Fibroblast of peridontal ligament (primary cell): Measurements from ENCODE around the gene FAM222A.

Experiments used
- DNase-seq: peaks from one replicate; pipeline ENCODE4 v3.0.0-alpha.2; 2010; ENCODE audit errors: extremely low read depth

The FAM222A gene

DNA sequence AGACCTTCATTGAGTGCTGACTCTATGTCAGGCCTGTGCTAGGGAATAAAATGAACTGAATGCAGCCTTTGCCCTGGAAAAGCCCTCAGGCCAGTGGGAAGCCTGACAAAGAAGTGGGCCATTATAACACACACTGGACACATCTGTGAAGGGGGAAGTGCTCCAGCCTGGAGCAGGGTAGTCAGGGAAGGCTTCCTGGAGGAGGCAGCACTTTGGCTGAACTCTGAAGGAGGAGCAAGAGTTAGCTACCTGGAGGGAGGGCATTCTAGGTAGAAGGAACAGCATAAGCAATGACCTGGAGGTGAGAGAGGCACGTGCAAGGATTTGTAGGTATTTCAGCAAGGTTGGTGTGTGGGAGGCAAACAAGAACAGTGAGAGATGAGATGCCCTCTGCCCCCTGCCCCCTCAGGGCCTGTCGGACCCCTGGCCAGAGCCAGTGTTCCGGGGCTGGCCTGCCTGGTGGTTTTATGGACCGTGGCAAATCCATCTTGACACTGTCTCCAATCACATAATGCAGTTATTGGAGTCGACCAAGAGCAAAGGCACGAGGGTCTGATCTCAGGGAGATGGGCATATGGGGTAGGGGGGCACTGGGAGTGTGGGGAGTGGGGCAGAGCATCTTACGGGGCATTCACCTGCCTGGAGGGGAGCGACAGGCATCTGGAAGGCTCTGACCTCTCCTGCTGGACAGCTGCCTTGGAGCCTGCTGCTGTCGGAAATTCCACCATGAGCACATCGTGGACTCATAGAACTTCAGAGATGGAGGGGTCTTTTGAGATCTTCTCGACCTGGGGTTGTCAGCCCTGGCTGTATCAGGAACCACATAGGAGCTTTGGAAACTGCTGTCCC is 2.7 kb upstream of the FAM222A start:
- DNase-seq = no peak

DNA sequence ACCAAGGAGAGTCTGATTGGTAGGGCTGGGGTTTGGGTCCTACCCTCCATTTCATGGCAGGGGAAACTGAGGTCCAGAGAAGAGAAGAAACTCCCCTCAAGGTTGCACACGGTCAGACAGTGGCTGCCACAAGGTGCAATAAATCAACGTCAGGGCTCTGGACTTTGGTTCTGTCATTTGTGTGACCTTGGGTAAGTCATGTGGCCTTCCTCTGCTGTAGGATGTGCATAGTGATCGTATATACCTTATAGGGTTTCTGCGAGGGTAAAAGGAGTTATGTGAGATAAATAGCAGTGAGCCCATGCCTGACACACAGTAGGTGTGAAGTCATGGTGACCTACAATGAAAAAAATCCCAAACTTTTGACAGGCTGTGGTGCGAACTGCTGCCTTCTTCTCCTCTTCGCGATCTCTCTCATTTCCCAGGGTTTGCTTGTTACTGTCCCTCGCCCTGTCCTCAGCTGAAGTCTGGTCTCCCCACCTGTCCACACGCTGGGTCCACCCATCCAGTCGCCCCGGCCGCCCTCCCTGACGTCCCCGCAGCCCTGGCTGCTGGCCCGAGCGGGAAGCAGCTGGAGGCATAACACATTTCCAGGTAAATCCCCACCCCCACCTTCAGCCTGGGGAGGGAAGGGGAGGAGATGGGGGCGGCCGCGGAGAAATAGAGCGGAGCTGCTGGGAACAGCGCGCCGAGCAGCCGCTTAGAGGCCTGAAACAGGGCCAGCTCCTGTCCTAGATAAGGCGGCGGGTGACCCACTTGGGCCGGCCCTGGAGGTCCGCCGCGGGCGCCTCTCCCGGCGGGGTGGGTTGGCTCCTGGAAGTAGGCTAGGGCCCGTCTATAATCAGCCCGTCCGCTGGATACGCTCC is 1.8 kb upstream of the FAM222A start:
- no peak for DNase-seq

DNA sequence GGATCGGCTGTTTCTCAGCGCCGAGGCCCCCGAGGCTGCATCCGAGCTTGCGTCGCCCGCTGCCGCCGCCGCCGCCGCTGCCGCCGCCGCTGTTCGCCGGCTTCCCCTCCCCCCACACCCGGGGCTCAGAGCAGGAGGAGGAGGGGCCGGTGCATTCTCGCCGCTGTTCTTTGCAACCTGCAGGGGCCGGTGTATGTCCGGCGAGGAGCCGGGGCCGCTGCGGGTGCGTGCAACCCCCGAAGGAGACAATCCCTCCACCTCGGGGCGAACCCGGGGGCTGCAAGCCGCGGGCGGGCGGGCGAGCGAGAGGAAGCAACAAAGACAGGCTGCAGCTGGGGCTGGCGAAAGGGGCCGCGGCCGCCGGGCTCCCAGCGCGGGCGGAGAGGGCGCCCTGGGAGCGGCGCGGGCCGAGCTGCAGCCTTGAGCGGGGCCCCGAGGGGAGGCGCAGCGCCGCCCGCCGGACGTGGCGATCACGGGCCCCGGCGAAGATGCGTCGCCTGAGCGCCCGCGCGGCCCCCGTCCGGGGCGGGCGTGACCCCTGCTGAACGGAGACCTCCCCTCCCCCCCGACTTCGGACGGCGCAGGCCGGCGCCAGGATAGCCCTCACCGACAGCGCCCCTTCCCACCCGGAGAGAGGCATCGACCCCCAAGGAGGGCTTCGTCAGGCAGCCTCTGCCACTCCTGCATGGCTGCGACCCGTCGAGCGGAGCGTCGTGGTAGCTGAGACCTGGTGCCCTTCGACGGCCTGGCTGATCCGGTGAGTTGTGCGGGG is 702 bp downstream of the FAM222A start:
- no peak for DNase-seq

DNA sequence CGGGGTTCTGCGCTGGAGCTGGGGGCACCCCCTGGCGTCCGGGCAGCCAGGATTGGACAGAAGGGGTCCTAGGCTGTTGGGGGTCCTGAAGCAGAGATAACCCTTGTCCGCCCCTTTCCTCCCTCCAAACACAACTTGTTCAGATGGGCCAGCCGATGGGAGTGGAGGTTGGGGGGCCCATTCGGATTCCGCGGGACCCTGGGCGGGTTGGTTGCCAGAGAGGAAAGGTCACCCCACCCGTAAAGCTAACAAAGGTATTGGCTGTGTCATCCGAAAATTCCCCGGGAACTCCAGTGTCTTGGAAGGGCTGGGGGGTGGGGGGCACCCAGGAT is 1.3 kb downstream of the FAM222A start:
- DNase-seq = no peak

DNA sequence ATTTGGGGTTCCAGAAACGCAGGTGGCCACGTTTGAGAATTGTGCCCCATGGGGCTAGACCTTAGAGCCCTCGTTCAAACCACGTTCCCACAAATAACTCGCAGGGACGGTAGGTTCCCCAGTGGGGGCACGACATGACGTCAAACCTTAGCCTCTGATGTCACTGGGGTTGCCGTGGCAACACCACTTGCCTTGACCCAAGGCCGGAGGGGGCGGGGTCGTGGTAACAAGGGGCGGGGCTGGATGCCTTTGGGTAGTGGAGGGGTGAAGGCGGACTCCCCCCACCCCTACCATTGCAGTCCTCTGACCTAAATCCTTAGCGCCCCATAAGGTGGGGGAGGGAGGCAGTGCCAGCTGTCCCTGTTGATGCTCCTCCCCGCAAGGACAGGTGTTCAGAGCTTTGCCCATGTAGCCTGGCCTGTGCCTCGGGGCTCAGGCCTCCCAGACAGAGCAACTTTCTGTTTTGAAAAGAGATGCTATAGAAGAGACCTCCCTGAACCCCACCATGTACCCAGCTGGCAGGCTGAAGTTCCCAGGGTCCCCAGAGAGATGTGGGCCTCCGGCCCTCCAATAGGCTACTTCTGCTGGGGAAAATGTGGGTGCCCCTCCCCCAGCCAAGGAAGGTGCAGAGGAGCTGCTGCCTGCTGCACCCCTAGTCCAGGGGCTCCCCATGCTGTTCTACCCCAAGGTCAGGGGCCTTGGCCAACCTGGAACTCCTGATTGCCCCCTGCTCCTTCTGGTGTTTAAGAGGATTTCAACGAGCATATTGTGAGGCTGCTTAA is 1.9 kb downstream of the FAM222A start:
- DNase-seq = no peak

DNA sequence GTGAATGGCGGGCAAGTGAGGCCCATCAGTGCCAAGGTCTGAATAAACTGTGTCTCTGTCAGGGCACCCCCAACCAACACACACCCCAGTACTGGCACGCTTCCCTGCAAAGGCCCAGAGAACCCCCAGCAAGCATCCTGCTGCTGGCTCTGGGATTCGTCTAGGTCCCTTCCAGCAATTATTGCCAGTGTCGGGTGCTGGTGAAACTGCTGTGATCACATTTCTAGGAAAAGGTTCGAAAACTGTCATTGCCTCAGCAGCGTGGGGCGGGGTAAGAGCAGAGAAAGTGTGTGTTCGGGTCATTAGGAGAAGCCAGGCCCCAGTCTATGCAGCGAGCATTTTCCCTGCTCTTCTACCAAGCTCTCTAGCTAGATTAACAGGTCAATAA is 2.5 kb downstream of the FAM222A start:
- DNase-seq = no peak

DNA sequence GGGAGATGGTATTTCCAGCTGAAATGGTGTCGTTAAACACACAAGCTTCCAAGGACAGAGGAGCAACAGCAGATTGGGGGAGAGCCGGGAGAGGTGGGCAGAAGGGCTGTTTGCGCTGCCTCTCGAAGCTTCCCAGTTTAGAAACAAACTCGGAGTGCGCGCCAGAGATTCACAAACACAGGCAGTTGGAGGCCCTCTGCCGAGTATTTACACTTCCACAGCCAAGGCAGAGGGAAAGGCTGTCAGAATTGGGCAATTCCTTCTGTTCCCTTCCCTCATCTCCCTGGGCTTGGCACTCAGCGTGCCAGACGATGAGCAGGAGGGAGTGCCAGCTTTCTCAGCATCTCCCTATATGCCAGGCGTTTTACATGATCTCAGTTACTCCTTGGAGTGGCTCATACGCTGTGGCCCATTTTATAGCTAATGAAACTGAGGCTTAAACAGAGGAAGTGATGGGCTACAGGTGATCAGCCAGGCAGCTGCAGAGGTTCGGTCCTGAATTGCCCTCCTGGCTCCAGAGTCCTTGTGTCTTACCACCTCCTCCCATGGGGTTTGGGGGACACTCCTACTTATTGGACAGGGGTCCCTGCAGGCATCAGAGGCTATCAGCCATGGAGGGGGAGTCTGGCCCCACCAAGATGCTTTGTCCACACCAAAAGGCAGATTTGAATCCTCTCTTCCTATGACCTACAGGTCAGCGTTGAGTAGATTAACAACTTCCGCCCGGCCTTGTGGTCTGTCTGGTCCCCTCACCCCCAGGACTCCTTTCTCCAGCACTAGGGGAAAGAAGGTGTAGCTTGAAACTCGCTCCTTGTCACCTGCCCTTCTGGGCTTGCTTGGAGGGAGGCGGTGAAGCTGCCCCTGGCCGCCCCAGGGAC is 3.1 kb downstream of the FAM222A start:
- no peak for DNase-seq

DNA sequence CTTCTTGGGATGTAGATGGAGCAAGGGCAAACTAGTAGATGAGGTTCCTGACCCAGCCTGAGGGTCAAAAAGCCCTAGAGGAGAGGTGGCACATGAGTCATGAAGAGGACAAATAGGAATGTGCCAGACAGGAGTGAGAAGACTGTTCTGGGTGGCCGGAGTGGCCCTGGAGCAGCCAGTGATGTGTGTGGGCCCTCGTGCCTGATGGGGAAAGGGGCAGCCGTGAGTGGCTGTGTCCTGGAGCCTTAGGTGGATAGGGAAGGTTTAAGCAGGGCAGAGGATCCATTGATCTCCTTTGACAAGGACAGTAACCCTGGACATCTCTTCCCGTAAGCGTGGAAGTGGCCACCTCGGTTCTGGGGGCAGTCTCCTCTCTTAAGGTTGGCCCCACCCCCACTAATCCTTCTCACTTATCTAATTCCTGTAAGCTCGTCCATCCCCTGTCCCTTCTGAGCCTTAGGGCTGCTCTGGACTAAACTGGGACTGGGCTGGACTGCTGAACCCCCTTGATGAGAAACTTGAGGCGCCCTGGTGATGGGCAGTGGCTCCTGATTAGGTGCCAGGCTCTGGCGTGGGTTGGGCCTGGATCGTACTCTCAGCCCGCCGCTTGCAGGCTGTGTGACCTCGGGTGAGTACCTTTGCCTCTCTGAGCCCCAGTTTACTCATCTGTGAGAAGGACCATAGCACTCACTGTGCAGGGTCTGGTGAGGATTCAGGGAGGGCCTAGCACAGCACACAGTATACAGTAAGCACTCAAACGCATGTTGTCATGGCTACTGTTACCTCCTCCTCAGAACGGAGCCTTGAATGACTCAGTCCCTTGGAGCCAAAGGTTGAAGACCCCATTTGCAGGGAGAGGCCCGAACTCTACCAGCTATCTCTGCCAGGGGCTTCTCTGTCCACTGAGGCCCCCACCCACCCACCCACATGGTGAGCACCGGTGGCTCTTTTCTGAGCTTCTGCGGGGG is 4.0 kb downstream of the FAM222A start:
- DNase-seq = no peak

DNA sequence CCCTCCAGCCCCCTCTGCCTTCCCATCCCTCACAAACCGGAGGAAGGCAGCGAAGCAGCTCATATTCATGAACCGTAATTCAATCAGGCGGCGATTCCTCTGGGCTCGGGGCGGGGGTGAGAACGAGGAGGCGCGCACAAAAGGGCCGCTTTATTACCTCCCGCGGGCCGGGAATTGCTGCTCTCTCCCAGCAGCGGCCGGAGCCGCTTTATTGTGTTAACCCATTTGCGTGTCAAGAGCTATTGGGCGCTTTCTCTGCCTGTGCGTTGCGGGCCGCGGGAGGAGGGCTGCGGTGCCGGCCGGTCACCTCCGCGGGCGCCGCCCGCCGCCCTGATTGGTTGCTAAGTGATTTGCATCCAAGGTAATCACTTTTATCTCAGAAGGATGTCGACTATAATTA is 4.8 kb downstream of the FAM222A start:
- no peak for DNase-seq

DNA sequence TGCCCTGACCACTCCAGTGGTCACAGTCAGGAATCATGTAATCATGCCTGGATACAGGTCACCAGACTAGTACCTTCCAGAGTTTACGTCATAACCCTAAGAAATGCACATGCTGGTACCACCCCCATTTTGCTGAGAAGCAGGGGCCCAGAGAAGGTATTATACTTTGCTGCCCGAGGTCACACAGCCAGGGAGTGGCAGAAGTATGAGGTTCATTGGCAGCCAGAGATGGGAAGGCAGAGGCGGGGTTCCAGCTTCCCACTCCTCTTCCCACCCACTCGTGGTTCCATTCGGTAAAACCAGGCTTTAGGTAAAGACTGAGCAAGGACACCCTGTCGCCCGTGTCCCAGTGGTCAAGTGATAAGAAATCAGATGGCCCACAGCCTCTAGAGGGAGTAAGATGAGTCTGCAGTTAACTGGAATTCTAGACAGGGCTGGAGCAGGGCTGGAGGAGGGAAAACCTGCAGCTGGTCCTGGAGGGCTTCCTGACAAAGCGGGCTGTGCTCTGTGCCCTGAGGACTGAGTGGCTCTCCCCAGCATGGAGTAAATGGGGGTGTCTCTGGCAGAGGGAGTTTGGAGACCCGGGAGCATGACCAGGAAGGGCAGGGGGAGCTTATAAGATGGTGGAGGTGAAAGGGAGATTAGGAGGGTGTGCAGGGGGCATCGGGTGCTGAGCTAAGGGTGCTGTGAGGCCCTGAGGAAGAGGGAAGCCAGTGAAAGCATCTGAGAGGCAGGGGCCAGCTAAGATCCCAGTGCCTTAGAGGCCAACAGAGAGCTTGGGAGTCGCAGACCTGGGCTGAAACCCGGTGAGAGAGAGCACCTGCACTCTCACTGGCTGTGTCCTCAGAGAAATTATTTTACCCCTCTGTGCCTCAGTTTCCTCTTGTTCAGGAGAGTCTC is 5.7 kb downstream of the FAM222A start:
- no peak for DNase-seq

DNA sequence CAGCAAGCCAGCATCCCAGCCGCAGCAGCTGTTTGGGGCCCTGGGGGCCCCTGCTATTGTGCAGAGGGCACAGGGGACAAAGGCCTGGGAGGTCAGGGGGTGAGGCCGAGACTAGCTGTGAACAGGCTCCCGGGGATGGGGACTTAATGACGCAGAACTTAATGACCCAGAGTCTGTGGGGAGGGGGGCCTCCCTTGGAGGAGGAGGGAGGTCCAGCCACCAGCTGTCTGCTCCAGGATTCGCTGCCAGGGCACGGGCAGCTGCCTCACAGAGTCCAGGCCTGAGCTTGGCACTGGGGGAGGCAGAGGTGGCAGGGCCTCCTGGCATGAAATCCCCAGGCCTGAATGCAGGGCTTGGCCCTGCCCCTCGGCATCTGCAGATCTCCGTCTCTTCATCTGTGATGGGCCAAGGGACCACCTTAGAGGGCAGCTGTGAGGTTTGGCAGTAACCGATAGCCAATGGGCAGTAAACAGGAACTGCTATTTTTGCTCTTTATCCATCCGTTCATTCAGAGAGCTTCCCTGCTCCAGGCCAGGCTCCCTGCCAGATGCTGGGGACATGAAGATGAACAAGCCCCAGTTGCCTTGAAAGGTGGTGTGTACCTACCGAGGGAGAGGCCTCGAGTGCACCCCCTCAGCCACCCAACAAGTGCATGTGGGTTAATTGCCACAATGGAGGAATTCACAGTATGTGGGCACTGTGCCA is 6.7 kb downstream of the FAM222A start:
- DNase-seq = no peak

DNA sequence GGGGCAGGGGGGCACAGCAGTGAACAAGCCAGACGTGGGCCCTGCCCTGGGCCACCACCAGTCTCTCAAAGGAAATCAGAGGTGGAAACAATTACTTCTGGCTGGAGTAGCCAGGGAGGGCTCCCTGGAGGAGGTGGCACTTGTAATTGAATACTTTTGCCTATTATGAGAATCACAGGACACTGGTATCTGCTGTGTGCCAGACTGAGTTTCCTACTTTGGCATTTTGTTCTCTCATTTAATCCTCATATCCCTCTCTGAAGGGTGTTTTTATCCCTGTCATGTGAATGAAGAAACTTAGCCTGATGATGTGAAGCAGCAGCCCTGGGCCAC is 7.2 kb downstream of the FAM222A start:
- no peak for DNase-seq

DNA sequence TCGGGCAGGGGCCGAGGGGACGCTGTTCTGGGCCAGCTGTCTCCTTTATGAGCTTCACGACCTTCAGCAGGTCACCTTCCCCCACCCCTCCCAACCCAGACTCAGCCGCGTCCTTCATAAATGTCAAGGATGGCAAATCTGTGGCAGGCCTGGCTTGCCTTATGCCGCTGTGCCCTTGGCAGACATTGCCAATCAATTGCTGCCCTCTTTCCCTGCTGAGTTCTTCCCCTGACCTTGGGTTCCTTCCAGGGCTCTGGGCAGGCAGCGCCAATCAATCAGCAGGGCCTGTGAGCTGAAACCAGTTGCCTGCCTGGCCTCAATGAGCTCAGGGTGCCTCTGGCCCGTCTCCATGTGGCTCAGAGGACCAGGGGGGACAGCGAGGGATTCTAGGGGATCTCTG is 7.7 kb downstream of the FAM222A start:
- no peak for DNase-seq

DNA sequence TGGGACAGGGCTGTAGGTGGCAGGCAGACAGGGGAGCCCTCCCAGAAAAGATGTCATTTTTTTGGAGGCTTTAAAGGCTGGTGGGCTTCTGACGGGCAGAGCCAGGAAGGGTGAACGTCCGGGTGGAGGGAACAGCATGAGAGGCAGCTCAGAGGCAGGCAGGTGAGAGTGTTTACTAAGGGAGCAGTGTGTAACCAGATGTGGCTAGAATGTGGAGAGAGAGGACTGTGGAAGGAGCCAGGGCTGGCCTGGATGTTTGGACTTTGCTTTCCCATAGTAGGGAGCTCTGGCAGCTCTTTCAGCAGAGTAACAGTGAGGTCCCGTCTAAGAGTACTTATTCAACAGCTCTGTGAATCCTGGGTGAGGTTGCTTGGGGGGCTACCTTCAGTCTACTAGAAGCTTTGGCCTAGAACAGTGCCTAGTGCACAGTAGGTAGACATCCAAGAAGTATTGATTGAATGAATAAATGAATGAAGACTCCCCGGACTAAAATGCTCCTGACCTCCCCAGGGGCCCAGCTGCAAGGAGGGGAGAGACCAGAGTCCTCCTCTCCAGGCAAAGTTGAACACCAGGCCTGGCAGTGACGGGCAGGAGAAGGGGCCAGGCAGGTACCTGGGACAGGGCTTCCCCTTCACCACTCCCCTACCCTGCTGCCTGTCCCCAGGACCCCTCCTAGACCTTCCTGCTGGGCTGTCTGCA is 8.5 kb downstream of the FAM222A start:
- no peak for DNase-seq

DNA sequence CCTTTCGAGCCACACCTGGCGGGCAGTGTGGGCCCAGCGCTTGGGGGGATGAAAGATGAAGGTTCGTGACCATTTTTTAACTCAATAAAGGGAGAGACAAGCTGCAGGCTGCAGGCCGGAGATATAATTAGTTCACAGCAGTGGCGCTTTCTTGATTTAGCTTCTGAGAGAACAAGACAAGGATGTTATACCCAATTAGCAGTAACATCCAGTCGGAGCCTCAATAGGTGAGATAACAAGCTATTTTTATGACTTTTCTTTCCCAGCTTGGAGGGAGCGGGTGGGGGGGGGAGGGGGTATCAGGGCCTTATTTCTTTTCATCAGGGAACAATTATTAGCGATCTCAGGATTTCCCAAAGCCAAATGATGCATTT is 9.1 kb downstream of the FAM222A start:
- no peak for DNase-seq

DNA sequence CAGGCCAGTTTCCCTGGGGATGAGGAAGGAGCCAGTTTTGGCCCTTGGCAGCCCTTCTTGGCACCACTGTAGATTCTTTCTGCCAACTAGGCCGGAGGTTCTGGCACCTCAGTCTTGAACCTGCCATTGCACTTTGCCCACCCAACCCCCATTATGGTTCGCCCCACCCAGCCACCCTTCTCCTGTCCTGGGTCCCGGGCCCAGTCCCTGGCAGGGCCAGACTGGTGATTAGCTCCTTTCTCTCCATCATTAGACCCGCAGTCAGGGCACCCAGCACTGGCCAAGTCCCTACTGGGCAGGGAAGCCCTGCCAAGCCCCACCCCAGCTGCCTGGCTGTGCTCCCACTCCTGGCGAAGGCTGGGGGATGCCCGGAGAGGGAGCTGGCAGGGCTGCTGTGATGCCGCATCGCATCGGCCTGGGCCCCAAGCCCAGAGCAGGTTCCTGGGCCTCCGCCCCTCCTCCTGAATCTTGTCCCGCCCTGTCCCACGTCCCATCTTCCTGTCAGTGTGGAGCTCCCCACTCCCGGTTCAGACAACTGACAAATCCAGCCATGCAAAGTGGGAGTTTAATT is 9.8 kb downstream of the FAM222A start:
- no peak for DNase-seq

DNA sequence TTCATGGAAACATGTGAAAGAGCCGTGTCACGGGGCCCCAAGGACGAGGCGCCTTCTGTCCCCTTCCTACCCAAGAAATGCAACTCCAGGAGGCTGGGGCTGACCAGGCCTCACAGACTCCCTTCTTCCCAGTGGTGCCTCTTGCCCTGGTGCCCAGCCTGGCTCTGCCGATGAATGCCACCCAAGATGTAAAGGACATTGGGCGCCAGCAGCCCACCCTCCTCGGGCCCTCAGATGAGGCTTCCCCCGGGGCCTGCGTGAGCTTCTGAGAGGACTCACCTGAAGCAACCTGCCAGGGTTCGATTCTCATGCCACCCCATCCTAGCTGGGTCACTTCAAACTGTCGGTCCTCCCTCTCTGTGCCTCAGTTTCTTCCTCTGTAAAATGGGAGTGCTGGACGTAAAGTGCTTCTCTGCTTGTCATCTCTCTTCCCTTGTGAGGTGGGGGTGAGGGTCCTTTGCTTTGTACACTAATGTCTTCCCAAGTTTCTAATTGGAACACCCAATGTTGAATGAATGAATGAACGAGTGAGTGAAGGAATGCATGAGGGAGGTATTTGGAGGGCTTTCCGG is 10.8 kb downstream of the FAM222A start:
- DNase-seq = no peak
